HCT116 (cell line): ENCODE measurements around the gene EMP2.
"Not testable (repeated sequence)": the region's sequence is repeated elsewhere in the genome, so short reads cannot be mapped to it uniquely, and the experiment has no call there.

Experiments used
- EZH2 ChIP-seq: fragments of 200-600 bp; sonication (generic); IDR thresholded peaks from 2 replicates; pipeline ENCODE4 v1.6.1; 2017; ENCODE audit warnings: antibody characterized with exemption, mixed run types
- POLR2A ChIP-seq: IDR thresholded peaks from 2 replicates; pipeline ENCODE4 v1.7.0; 2011; ENCODE audit warnings: borderline replicate concordance; ENCODE audit not compliant: insufficient read depth, insufficient read length; ENCODE audit errors: extremely low read depth
- RAD21 ChIP-seq: IDR thresholded peaks from 2 replicates; pipeline ENCODE4 v1.6.1; 2012; ENCODE audit warnings: low read depth, mild to moderate bottlenecking
- YY1 ChIP-seq: IDR thresholded peaks from 2 replicates; pipeline ENCODE4 v1.6.1; 2011; ENCODE audit warnings: low read length, low read depth, moderate library complexity, mild to moderate bottlenecking; ENCODE audit not compliant: insufficient replicate concordance; ENCODE audit errors: extremely low read depth
- ZBTB33 ChIP-seq: IDR thresholded peaks from 2 replicates; pipeline ENCODE4 v1.6.1; 2011; ENCODE audit warnings: mild to moderate bottlenecking, low read length, moderate library complexity; ENCODE audit not compliant: insufficient replicate concordance; ENCODE audit errors: extremely low read depth
- TF ChIP-seq, protein P1 (sequence below), 3 experiments: fragments of 200-600 bp in 1 of 3; sonication (generic) in 1 of 3; IDR thresholded peaks in 2 of 3; conservative IDR thresholded peaks in 1 of 3; 2 replicates each; pipeline ENCODE4 v1.5.1; 2012 to 2017; ENCODE audit warnings: low read depth in 2 of 3, low read length in 2 of 3, antibody characterized with exemption in 1 of 3, borderline replicate concordance in 1 of 3, control low read depth in 1 of 3, mild to moderate bottlenecking in 1 of 3, mixed read lengths in 1 of 3, mixed run types in 1 of 3, moderate library complexity in 1 of 3; ENCODE audit not compliant: insufficient read depth in 1 of 3
- TF ChIP-seq, protein P2 (sequence below): IDR thresholded peaks from 2 replicates; pipeline ENCODE4 v1.6.1; 2012; ENCODE audit warnings: low read depth

DNA sequence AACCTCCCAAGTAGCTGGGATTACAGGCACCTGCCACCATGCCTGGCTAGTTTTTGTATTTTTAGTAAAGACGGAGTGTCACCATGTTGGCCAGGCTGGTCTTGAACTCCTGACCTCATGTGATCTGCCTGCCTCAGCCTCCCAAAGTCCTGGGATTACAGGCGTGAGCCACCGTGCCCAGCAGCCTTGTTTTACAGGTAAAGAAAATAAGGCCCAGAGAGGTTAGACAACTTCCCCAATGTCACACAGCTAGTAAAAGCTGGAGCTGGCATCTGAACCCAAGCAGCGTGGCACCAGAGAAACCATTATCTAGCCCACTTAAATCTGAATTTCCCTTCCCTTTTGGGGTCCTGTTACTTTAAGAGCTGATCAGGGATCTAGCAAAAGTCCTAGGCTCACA, 20.6 kb downstream of the EMP2 start:
- TF ChIP-seq, protein P1, sequence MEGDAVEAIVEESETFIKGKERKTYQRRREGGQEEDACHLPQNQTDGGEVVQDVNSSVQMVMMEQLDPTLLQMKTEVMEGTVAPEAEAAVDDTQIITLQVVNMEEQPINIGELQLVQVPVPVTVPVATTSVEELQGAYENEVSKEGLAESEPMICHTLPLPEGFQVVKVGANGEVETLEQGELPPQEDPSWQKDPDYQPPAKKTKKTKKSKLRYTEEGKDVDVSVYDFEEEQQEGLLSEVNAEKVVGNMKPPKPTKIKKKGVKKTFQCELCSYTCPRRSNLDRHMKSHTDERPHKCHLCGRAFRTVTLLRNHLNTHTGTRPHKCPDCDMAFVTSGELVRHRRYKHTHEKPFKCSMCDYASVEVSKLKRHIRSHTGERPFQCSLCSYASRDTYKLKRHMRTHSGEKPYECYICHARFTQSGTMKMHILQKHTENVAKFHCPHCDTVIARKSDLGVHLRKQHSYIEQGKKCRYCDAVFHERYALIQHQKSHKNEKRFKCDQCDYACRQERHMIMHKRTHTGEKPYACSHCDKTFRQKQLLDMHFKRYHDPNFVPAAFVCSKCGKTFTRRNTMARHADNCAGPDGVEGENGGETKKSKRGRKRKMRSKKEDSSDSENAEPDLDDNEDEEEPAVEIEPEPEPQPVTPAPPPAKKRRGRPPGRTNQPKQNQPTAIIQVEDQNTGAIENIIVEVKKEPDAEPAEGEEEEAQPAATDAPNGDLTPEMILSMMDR (IDR thresholded peaks at IDR 0.05 in 2 of 3, conservative IDR thresholded peaks at IDR 0.05 in 1 of 3; ENCODE audit: borderline replicate concordance in 1 of 3, insufficient read depth in 1 of 3, low read depth in 2 of 3, low read length in 2 of 3): not testable (repeated sequence)
- not testable (repeated sequence) for TF ChIP-seq RAD21, EZH2, POLR2A, YY1, ZBTB33
- TF ChIP-seq, protein P2, sequence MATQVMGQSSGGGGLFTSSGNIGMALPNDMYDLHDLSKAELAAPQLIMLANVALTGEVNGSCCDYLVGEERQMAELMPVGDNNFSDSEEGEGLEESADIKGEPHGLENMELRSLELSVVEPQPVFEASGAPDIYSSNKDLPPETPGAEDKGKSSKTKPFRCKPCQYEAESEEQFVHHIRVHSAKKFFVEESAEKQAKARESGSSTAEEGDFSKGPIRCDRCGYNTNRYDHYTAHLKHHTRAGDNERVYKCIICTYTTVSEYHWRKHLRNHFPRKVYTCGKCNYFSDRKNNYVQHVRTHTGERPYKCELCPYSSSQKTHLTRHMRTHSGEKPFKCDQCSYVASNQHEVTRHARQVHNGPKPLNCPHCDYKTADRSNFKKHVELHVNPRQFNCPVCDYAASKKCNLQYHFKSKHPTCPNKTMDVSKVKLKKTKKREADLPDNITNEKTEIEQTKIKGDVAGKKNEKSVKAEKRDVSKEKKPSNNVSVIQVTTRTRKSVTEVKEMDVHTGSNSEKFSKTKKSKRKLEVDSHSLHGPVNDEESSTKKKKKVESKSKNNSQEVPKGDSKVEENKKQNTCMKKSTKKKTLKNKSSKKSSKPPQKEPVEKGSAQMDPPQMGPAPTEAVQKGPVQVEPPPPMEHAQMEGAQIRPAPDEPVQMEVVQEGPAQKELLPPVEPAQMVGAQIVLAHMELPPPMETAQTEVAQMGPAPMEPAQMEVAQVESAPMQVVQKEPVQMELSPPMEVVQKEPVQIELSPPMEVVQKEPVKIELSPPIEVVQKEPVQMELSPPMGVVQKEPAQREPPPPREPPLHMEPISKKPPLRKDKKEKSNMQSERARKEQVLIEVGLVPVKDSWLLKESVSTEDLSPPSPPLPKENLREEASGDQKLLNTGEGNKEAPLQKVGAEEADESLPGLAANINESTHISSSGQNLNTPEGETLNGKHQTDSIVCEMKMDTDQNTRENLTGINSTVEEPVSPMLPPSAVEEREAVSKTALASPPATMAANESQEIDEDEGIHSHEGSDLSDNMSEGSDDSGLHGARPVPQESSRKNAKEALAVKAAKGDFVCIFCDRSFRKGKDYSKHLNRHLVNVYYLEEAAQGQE: not testable (repeated sequence)
